Measurements from ENCODE around the gene PLD4.

PLD4 gene

GRCh38 chr14:104967386-104968152 lies 42.9 kb downstream of the PLD4 start:
- ATAC-seq: no peak
- TF ChIP-seq CSDC2 (CRISPR knock-in tag; IDR thresholded peaks at IDR 0.05) (no peak), ESRRG (CRISPR knock-in tag; IDR thresholded peaks at IDR 0.05) (no peak), ZNF8 (CRISPR knock-in tag; IDR thresholded peaks at IDR 0.05) (no peak), BACH2 (CRISPR knock-in tag; IDR thresholded peaks at IDR 0.05; ENCODE audit: borderline replicate concordance) (no peak), ZFP30 (CRISPR knock-in tag; IDR thresholded peaks at IDR 0.05) (no peak), RARB (CRISPR knock-in tag; IDR thresholded peaks at IDR 0.05) (no peak), GLIS3 (CRISPR knock-in tag; IDR thresholded peaks at IDR 0.05) (no peak), POU6F1 (CRISPR knock-in tag; IDR thresholded peaks at IDR 0.05; ENCODE audit: borderline replicate concordance, low read depth) (no peak), TSHZ2 (CRISPR knock-in tag; IDR thresholded peaks at IDR 0.05) (no peak), ZNF70 (CRISPR knock-in tag; IDR thresholded peaks at IDR 0.05) (no peak)

- no peak for ATAC-seq
- TF ChIP-seq CREB5 (CRISPR knock-in tag; IDR thresholded peaks at IDR 0.05; ENCODE audit: low read depth) (no peak), ZNF70 (CRISPR knock-in tag; IDR thresholded peaks at IDR 0.05) (no peak), PATZ1 (CRISPR knock-in tag; IDR thresholded peaks at IDR 0.05; ENCODE audit: borderline replicate concordance) (no peak), TCF4 (CRISPR knock-in tag; IDR thresholded peaks at IDR 0.05; ENCODE audit: borderline replicate concordance) (no peak), POU6F1 (CRISPR knock-in tag; IDR thresholded peaks at IDR 0.05; ENCODE audit: borderline replicate concordance, low read depth) (no peak), ESRRG (CRISPR knock-in tag; IDR thresholded peaks at IDR 0.05) (no peak), CSRNP3 (CRISPR knock-in tag; IDR thresholded peaks at IDR 0.05) (no peak), SNAI2 (CRISPR knock-in tag; IDR thresholded peaks at IDR 0.05) (no peak), ZC3H10 (CRISPR knock-in tag; IDR thresholded peaks at IDR 0.05) (no peak), ZFP3 (CRISPR knock-in tag; IDR thresholded peaks at IDR 0.05) (no peak), ISL1 (CRISPR knock-in tag; IDR thresholded peaks at IDR 0.05) (no peak), TSHZ2 (CRISPR knock-in tag; IDR thresholded peaks at IDR 0.05) (no peak), GLIS3 (CRISPR knock-in tag; IDR thresholded peaks at IDR 0.05) (no peak), CSDC2 (CRISPR knock-in tag; IDR thresholded peaks at IDR 0.05) (no peak), BACH2 (CRISPR knock-in tag; IDR thresholded peaks at IDR 0.05; ENCODE audit: borderline replicate concordance) (no peak), OSR1 (CRISPR knock-in tag; IDR thresholded peaks at IDR 0.05) (no peak), ARNTL (CRISPR knock-in tag; IDR thresholded peaks at IDR 0.05; ENCODE audit: borderline replicate concordance, low read depth) (no peak), RARB (CRISPR knock-in tag; IDR thresholded peaks at IDR 0.05) (no peak)
These were observed 43.5 kb downstream of the PLD4 start for GRCh38 chr14:104968153-104968527.
